ENCODE data around the gene ANGPT4. TPM values are rescaled to one million over a fixed set of nuclear protein-coding genes. Genes with fewer than 3 reads are reported as not detected.

The ANGPT4 gene
- total and polyA plus RNA-seq, 2 of the 8 experiments (the other 6 are each of a cell fraction or from before 2014, with no cell fraction given), result 0.07 to 0.33 TPM

DNA sequence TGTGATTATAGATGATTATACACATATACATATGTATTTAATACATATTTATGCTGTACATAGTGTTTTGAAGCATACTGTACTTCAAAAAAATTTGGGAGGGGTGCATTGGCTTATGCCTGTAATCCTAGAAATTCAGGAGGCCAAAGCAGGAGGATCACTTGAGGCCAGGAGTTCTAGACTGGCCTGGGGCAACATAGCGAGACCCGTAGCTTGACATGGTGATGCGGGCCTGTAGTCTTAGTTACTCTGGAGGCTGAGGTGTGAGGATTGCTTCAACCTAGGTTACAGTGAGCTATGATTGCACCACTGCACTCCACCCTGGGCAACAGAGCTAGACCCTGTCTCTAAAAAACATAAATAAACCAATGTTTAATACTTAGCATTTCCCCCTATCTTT, 84.2 kb downstream of the ANGPT4 start:
- Histone ChIP-seq H3K4ac (replicated peaks; ENCODE audit: insufficient read length, low read depth, low read length) (no peak overlapping the region), H3K23ac (ENCODE audit: insufficient read length) (no peak overlapping the region), H4K91ac (replicated peaks; ENCODE audit: insufficient read length, low read length) (no peak overlapping the region), H3K27ac (ENCODE audit: low read depth, low read length) (no peak overlapping the region), H3K4me1 (replicated peaks in 1 of 4; ENCODE audit: control insufficient read depth in 3 of 4, insufficient read depth in 4 of 4, low read length in 3 of 4) (peaks cover 0 to 3% (median 1%) of the 10 kb centered on the region in 4 experiments; a peak in 1 of 7 replicates), H4K8ac (ENCODE audit: extremely low read depth, insufficient read depth, low read length) (no peak overlapping the region), H3K4me3 (ENCODE audit: extremely low read depth in 1 of 4, insufficient read depth in 2 of 4, low read depth in 3 of 4, low read length in 4 of 4) (no peak overlapping the region), H3K18ac (ENCODE audit: extremely low read depth, low read length) (no peak overlapping the region), H3K9me3 (ENCODE audit: insufficient read depth in 2 of 2, low read depth in 1 of 2, low read length in 1 of 2) (no peaks in the 10 kb centered on the region), H3K56ac (replicated peaks; ENCODE audit: insufficient read length, low read depth, low read length) (no peak overlapping the region), H3K27me3 (replicated peaks in 1 of 4; ENCODE audit: control insufficient read depth in 3 of 4, extremely low read depth in 1 of 4, insufficient read depth in 3 of 4, low read length in 3 of 4) (peaks cover 0 to 15% (median 13%) of the 10 kb centered on the region in 4 experiments; a peak in 6 of 7 replicates), H2BK5ac (ENCODE audit: low read depth, low read length) (no peak overlapping the region), H4K20me1 (replicated peaks in 1 of 2; ENCODE audit: control insufficient read depth in 1 of 2, insufficient read depth in 2 of 2, low read length in 2 of 2) (no peaks in the 10 kb centered on the region), H2AFZ (ENCODE audit: low read length) (no peak overlapping the region), H3K4me2 (ENCODE audit: insufficient read depth in 1 of 2, low read depth in 2 of 2, low read length in 2 of 2) (no peak overlapping the region), H3K79me1 (ENCODE audit: low read depth, low read length) (no peaks in the 10 kb centered on the region), H3K14ac (ENCODE audit: insufficient read length) (no peak overlapping the region), H2BK15ac (ENCODE audit: low read length) (no peak overlapping the region), H2BK20ac (ENCODE audit: low read length) (no peak overlapping the region), H3K79me2 (ENCODE audit: control insufficient read depth in 1 of 2, insufficient read depth in 2 of 2, low read length in 2 of 2) (no peaks in the 10 kb centered on the region), H2BK12ac (ENCODE audit: low read depth, low read length) (no peak overlapping the region), H3K9ac (replicated peaks in 1 of 4; ENCODE audit: extremely low read depth in 1 of 4, low read depth in 3 of 4, low read length in 3 of 4) (no peak overlapping the region), H3K36me3 (ENCODE audit: control insufficient read depth in 2 of 4, insufficient read depth in 4 of 4, low read length in 3 of 4) (no peaks in the 10 kb centered on the region), H3K23me2 (ENCODE audit: low read depth, low read length) (peaks cover 7% of the 10 kb centered on the region; the same call in 1 of the 2 replicates), H4K5ac (ENCODE audit: insufficient read length, low read depth, low read length) (no peak overlapping the region), H2AK5ac (ENCODE audit: low read depth, low read length) (no peak overlapping the region), H2BK120ac (replicated peaks; ENCODE audit: low read depth, low read length) (no peak overlapping the region)
- CTCF ChIA-PET (ENCODE audit: partially characterized antibody), result interaction anchor here (0.8 to 4.4 kb wide), 9 partner anchors 8 to 130 kb away, joined by 3 to 30 read pairs (median 6); no protein-coding TSS in a partner anchor
- DNase-seq (ENCODE audit: low read depth in 1 of 2, low spot score in 2 of 2) (no peak), FAIRE-seq (no peak)
- 95% methylated on average over 3 of the region's 3 CpGs; no CpG with 5 or more reads in 1 of the 2 experiments for WGBS, 2 experiments (ENCODE audit: extremely low coverage in 1 of 2, insufficient coverage in 1 of 2, insufficient read length in 1 of 2, insufficient replicate concordance in 2 of 2, low coverage in 1 of 2, low lambda C conversion rate in 2 of 2, missing lambda C conversion rate in 1 of 2)
- POLR2A ChIA-PET (ENCODE audit: partially characterized antibody), result interaction anchor here (1.0 kb wide), 1 partner anchor 12 kb away, joined by 3 read pairs; no protein-coding TSS in a partner anchor
- no peak for TF ChIP-seq SIX5 (IDR thresholded peaks at IDR 0.05; ENCODE audit: low read depth, low read length)
- no peak for TF ChIP-seq TCF12 (IDR thresholded peaks at IDR 0.05; ENCODE audit: low read depth, low read length)
- no peak for TF ChIP-seq KDM1A (IDR thresholded peaks at IDR 0.05; ENCODE audit: borderline replicate concordance, low read length)
- no peak for TF ChIP-seq BRCA1 (IDR thresholded peaks at IDR 0.05; ENCODE audit: low read depth, low read length)
- TF ChIP-seq ASH2L (IDR thresholded peaks at IDR 0.05; ENCODE audit: low read length), result no peak
- TF ChIP-seq BACH1 (IDR thresholded peaks at IDR 0.05; ENCODE audit: low read length), result no peak
- TF ChIP-seq SP2 (IDR thresholded peaks at IDR 0.05; ENCODE audit: low read length), result no peak
- TF ChIP-seq RBBP5 (IDR thresholded peaks at IDR 0.05; ENCODE audit: borderline replicate concordance, low read depth, low read length), result no peak
- TF ChIP-seq CHD2 (IDR thresholded peaks at IDR 0.05; ENCODE audit: low read length), result no peak
- TF ChIP-seq, protein P1, sequence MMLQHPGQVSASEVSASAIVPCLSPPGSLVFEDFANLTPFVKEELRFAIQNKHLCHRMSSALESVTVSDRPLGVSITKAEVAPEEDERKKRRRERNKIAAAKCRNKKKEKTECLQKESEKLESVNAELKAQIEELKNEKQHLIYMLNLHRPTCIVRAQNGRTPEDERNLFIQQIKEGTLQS (IDR thresholded peaks at IDR 0.05; ENCODE audit: insufficient read depth, low read depth, low read length), result no peak
- TF ChIP-seq, protein P2, sequence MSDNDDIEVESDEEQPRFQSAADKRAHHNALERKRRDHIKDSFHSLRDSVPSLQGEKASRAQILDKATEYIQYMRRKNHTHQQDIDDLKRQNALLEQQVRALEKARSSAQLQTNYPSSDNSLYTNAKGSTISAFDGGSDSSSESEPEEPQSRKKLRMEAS (IDR thresholded peaks at IDR 0.05), result no peak
- TF ChIP-seq, protein P3, sequence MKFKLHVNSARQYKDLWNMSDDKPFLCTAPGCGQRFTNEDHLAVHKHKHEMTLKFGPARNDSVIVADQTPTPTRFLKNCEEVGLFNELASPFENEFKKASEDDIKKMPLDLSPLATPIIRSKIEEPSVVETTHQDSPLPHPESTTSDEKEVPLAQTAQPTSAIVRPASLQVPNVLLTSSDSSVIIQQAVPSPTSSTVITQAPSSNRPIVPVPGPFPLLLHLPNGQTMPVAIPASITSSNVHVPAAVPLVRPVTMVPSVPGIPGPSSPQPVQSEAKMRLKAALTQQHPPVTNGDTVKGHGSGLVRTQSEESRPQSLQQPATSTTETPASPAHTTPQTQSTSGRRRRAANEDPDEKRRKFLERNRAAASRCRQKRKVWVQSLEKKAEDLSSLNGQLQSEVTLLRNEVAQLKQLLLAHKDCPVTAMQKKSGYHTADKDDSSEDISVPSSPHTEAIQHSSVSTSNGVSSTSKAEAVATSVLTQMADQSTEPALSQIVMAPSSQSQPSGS (IDR thresholded peaks at IDR 0.05; ENCODE audit: low read length), result no peak
